Dedifferentiated amniotic fluid mesenchymal stem cell (primary cell): ENCODE measurements around the gene CCHCR1.
A peak's percentile ranks its signal among the peaks of the same experiment; 100 is the strongest.

ENCODE experiments used
- DNase-seq: peaks from one replicate; pipeline ENCODE4 v3.0.0-alpha.2; 2016; ENCODE audit errors: extremely low spot score

CCHCR1 gene

GRCh38 chr6:31161216-31162126 is 3.9 kb upstream of the CCHCR1 start:
- DNase-seq = no peak

- DNase-seq = no peak
Measured at GRCh38 chr6:31158863-31159855, 1.6 kb upstream of the CCHCR1 start.

DNA sequence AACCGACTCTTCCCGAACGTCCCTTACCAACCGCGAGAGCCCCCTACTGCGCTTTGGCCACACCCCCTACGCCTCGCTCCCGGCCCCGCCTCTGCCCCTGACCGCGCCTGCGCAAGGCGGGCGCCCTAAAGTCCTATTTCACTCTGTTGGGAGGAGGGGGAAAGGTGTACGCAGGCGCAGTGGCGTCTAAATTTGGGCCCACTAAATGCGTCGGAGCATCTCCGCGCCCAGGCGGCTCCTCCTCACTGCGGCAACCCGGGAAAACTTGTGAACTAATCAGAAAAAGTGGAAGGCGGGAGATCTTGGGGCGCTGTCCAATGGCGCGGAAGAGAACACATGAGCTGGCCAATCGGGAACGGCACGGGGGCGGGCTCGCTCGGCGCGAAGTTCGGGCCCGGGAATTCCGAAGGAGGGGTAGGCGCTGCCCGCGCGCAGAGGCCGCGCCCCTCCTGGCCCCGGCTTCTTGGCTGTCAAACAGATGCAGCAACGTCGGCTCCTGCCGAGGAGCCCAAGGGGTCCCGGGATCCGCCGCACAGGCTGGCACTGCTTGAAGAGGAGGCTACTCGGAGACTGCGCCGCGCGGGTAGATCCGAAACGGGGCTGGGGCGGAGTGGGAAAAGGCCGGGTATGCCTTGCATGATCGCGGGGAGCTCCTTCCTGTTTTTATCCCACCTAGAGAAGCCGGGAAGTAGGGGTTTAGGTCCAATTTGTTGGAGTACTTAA is 699 bp upstream of the CCHCR1 start, which contains the start of gene TCF19:
TSS of gene TCF19 (plus strand) at position 450 of the 723 bp plus-strand sequence. CDS start 881 bp downstream, outside the sequence.
- DNase-seq = peak; percentile 100

DNA sequence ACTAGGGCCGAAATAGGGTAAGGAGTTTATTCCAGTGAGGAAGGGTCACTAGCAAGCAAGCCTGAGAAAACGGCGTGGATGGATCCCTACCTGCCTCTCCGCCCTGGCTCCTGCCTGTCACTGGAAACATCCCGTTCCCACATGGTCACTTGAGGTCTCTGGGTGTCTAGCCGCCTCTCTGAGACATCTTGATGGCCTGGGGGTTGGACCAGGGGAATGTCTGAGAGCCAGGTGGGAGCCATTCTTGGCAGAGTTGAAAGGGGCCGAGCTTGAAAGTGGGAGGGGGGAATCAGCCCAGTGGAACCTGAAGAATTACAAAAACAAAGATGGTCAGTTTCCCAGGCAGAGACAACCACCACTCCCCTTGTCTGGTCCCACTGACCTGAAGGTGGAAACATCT is 961 bp downstream of the CCHCR1 start:
- no peak for DNase-seq

DNA sequence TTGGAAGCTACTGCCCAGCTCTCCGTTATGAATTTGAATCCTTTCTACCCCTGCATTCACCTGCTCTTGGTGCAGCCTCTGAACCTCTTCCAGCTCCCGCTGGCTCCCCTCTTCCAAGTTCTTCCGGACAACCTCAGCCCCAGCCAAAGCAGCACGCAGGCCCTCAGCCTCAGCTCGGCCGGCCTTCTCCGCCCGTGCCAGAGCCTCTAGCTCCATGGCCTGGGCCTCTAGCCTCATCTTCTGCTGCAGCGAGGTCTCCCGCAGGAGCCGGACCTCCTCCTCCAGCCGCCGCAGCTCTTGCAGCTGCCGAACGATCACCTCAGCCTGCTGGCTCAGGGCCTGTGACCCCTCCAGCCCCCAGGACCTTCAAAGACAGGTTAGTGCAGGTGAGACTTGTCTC is 3.2 kb downstream of the CCHCR1 start:
- DNase-seq = no peak

- no peak for DNase-seq
Measured at GRCh38 chr6:31152781-31153180, 4.8 kb downstream of the CCHCR1 start.

DNA sequence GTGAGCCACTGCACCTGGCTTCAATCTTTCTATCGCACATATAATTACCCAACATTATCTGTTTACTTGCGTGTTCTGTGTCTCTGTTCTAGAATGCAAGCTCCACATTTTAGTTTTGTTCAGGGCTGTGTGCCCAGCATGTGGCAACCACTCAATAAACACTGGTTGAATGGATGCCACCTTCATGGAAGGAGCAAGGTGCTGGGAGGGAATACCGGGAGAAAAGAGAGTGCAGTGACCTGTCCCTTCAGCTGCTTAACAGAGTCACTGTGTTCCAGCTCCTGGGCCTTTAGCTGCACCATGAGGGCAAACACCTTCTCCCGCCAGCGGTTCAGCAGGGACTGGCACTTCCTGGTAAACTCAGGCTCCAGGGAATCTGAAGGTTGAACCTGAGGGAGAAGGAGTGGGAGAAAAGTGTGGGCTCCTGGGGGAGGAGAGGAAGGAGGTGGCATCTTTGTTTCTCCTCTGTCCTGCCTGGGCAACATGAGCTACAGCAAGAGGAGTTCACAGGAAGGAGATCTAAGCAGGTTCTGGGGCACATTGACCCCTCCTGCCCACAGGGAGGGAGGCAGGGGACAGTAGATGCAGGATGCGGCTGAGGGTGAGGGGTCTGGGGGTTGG is 7.7 kb downstream of the CCHCR1 start:
- no peak for DNase-seq

DNA sequence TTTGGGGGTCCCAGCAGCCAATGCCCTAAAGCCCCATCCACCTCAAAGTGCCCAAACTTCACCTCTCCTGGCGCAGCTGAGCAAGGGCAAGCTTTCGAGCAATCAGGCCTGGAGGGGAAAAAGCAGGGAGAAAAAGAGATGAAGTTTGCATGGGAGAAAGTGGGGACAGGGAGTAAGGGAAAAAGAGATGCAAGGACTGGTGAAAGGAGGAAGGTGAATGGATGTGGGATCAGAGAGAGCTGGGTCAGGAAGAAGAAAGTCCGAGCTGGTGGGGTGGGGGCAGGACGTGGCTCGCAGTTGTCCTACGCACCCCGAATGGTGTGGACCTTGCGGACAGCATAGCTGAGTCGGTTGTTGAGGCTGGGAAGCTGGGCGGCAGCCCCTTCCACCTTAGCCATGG is 12.2 kb downstream of the CCHCR1 start:
- DNase-seq = no peak

GRCh38 chr6:31144970-31145340 is 12.6 kb downstream of the CCHCR1 start:
- DNase-seq = no peak

- no peak for DNase-seq
Measured at GRCh38 chr6:31144296-31144969, 13.2 kb downstream of the CCHCR1 start.

DNA sequence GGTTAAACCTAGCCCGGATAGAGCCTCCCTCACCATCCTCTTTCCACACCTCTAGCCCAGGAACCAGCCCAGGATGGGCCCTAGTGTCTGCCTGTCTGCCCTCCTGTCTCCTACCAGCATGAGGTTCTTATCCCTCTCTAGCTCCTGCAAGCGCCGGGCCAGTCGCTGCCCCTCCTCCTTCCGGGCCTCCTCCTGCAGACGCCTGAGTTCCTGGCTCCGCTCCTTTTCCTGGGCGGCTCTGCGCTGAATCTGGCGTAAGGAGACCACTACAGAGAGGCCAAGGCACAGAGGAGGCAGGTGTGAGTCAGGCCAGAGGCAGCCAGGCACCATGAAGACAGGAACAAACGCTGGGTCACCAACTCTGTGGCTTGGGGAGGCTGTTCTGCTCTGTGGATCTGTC is 14.5 kb downstream of the CCHCR1 start:
- peak; percentile 22 for DNase-seq

DNA sequence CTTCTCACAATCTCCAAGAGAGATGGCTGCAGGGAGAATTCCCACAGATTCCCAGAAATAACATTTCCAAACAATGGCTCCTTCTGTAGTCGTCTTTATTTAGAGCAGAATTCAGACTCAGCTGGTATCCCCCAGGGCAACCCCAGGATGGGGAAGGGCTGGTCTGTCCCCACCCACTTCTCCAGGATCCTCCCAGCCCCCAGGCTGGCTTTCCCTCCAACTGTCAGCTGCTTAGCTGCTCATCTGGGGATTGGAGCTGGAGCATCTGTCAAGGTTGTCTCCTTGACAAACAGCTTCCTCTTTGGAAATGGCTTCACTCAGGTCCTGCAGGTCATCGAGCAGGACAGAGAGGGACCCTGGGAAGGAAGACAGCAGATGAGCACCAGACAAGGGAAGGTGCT is 15.2 kb downstream of the CCHCR1 start:
- DNase-seq = no peak

GRCh38 chr6:31140643-31141042 is 17.0 kb downstream of the CCHCR1 start:
- DNase-seq = no peak

- DNase-seq = no peak
Measured at GRCh38 chr6:31139599-31139998, 18.0 kb downstream of the CCHCR1 start.

DNA sequence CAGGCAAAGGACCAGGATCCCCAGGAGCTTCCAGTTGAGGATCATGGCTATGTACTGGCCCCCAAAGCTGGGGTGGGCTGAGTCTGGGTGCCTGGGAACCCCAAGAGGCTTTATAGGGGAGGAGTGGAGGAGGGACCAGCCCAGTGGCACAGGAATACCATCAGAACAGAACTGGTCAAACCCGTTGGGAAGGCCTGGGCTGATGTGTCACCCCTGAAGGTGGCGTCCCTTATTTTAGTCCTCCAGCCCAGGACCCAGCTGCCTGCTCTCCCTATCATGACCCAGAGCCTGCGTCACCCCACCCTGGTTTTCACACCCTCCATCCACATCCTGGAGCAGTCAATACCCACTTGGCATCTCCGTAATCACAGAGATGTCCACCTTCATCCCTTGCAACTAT is 18.6 kb downstream of the CCHCR1 start, which contains the start of gene PSORS1C2:
TSS of gene PSORS1C2 (minus strand) at position 85 of the 400 bp plus-strand sequence. CDS start at position 45, 40 bp downstream.
- no peak for DNase-seq

DNA sequence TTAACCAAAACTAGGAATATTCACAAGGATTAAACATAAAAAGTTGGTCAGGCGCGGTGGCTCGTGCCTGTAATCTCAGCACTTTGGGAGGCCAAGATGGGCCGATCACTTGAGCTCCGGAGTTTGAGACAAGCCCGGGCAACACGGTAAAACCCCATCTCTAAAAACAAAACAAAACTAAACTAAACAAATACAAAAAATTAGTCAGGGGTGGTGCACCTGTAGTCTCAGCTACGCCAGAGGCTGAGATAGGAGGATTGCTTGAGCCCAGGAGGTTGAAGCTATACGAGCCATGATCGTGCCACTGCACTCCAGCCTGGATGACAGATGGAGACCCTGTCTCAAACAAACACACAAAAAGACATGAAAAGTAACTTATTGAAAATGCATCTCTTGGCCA is 21.9 kb downstream of the CCHCR1 start:
- no peak for DNase-seq

- DNase-seq = no peak
Measured at GRCh38 chr6:31132806-31133205, 24.8 kb downstream of the CCHCR1 start.

GRCh38 chr6:31131595-31131994 is 26.0 kb downstream of the CCHCR1 start:
- DNase-seq = no peak

DNA sequence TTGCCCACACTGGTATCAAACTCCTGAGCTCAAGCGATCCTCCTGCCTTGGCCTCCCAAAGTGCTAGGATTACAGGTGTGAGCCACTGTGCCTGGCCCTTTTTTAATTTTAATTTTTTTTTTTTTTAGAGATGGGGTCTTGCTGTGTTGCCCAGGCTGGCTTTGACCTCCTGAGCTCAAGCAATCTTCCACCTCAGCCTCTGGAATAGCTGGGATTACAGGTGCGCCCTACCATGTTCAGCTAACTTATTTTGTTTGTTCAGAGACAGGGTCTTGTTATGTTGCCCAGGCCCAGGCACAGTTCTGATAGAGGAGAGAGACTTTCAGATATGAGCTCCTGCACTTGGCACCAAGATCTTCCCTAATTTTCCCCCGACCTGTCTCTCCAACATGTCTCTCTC is 26.9 kb downstream of the CCHCR1 start:
- DNase-seq = no peak

- DNase-seq = no peak
Measured at GRCh38 chr6:31129130-31129529, 28.5 kb downstream of the CCHCR1 start.
